SK-N-SH treated with all-trans-retinoic acid at 6 μM for 48 hours (cell line): Measurements from ENCODE around the gene RERE.

Experiments
- ATAC-seq: fragments of 200-7000 bp; cut with Tn5 transposase; 3 replicates; pipeline ENCODE4 v1.9.1; 2020; ENCODE audit warnings: mild to moderate bottlenecking, moderate library complexity
- ARNTL ChIP-seq: fragments of 450-650 bp; formaldehyde crosslinking; IDR thresholded peaks from 2 replicates; pipeline ENCODE4 v1.5.0; 2020; ENCODE audit warnings: low read depth, mild to moderate bottlenecking, moderate library complexity, borderline replicate concordance
- BACH2 ChIP-seq: fragments of 250-450 bp; sonication (Bioruptor Pico); IDR thresholded peaks from 2 replicates; pipeline ENCODE4 v1.9.0; 2021; ENCODE audit warnings: mild to moderate bottlenecking, borderline replicate concordance
- CSDC2 ChIP-seq: fragments of 250-450 bp; sonication (Bioruptor Pico); IDR thresholded peaks from 2 replicates; pipeline ENCODE4 v1.5.0; 2020; ENCODE audit warnings: mild to moderate bottlenecking, moderate library complexity
- CSRNP3 ChIP-seq: fragments of 250-450 bp; sonication (Bioruptor Pico); IDR thresholded peaks from 2 replicates; pipeline ENCODE4 v1.5.1; 2021; ENCODE audit warnings: mild to moderate bottlenecking, moderate library complexity
- ESRRG ChIP-seq: fragments of 250-450 bp; sonication (Bioruptor Pico); IDR thresholded peaks from 2 replicates; pipeline ENCODE4 v1.6.1; 2021; ENCODE audit warnings: mild to moderate bottlenecking
- GLIS3 ChIP-seq: fragments of 250-450 bp; sonication (Bioruptor Pico); IDR thresholded peaks from 2 replicates; pipeline ENCODE4 v1.5.0; 2020; ENCODE audit warnings: mild to moderate bottlenecking, moderate library complexity
- ISL1 ChIP-seq: fragments of 250-450 bp; sonication (Bioruptor Pico); IDR thresholded peaks from 2 replicates; pipeline ENCODE4 v2.1.2; 2022; ENCODE audit warnings: mild to moderate bottlenecking, moderate library complexity
- OSR1 ChIP-seq: fragments of 250-450 bp; sonication (Bioruptor Pico); IDR thresholded peaks from 2 replicates; pipeline ENCODE4 v1.8.0; 2022; ENCODE audit warnings: moderate library complexity, mild to moderate bottlenecking, inconsistent platforms
- PATZ1 ChIP-seq: fragments of 250-450 bp; sonication (Bioruptor Pico); IDR thresholded peaks from 2 replicates; pipeline ENCODE4 v1.8.0; 2020; ENCODE audit warnings: mild to moderate bottlenecking, moderate library complexity, borderline replicate concordance
- POU6F1 ChIP-seq: fragments of 250-450 bp; sonication (Bioruptor Pico); IDR thresholded peaks from 2 replicates; pipeline ENCODE4 v1.8.0; 2021; ENCODE audit warnings: low read depth, mild to moderate bottlenecking, moderate library complexity, borderline replicate concordance
- PPARA ChIP-seq: fragments of 250-450 bp; sonication (Bioruptor Pico); IDR thresholded peaks from 2 replicates; pipeline ENCODE4 v1.5.0; 2020; ENCODE audit warnings: mild to moderate bottlenecking, borderline replicate concordance
- RARB ChIP-seq: fragments of 250-450 bp; sonication (Bioruptor Pico); IDR thresholded peaks from 2 replicates; pipeline ENCODE4 v1.8.0; 2021; ENCODE audit warnings: mild to moderate bottlenecking, moderate library complexity
- SNAI2 ChIP-seq: fragments of 250-450 bp; sonication (Bioruptor Pico); IDR thresholded peaks from 2 replicates; pipeline ENCODE4 v1.5.0; 2020; ENCODE audit warnings: mild to moderate bottlenecking, moderate library complexity
- TCF4 ChIP-seq: fragments of 250-450 bp; sonication (Bioruptor Pico); IDR thresholded peaks from 2 replicates; pipeline ENCODE4 v1.8.0; 2021; ENCODE audit warnings: mild to moderate bottlenecking, moderate library complexity, borderline replicate concordance
- TOX ChIP-seq: fragments of 250-450 bp; sonication (Bioruptor Pico); IDR thresholded peaks from 2 replicates; pipeline ENCODE4 v1.8.0; 2021; ENCODE audit warnings: mild to moderate bottlenecking, moderate library complexity, borderline replicate concordance
- TSHZ2 ChIP-seq: fragments of 250-450 bp; sonication (Bioruptor Pico); IDR thresholded peaks from 2 replicates; pipeline ENCODE4 v1.5.0; 2020; ENCODE audit warnings: mild to moderate bottlenecking, moderate library complexity
- ZC3H10 ChIP-seq: fragments of 250-450 bp; sonication (Bioruptor Pico); IDR thresholded peaks from 2 replicates; pipeline ENCODE4 v1.5.1; 2021; ENCODE audit warnings: mild to moderate bottlenecking, moderate library complexity
- ZFP3 ChIP-seq: fragments of 250-450 bp; sonication (Bioruptor Pico); IDR thresholded peaks from 2 replicates; pipeline ENCODE4 v1.5.0; 2020; ENCODE audit warnings: mild to moderate bottlenecking, moderate library complexity
- ZFP30 ChIP-seq: fragments of 450-650 bp; formaldehyde crosslinking; IDR thresholded peaks from 2 replicates; pipeline ENCODE4 v1.5.0; 2022; ENCODE audit warnings: mild to moderate bottlenecking, moderate library complexity
- ZNF565 ChIP-seq: fragments of 450-650 bp; formaldehyde crosslinking; conservative IDR thresholded peaks from 2 replicates; pipeline ENCODE4 v1.5.0; 2020; ENCODE audit warnings: low read depth, mild to moderate bottlenecking, moderate library complexity
- ZNF70 ChIP-seq: fragments of 450-650 bp; formaldehyde crosslinking; IDR thresholded peaks from 2 replicates; pipeline ENCODE4 v1.5.0; 2020; ENCODE audit warnings: mild to moderate bottlenecking, moderate library complexity
- ZNF8 ChIP-seq: fragments of 450-650 bp; formaldehyde crosslinking; IDR thresholded peaks from 2 replicates; pipeline ENCODE4 v1.5.0; 2020; ENCODE audit warnings: mild to moderate bottlenecking, moderate library complexity

RERE gene

GRCh38 chr1:8357329-8358101 lies 459.9 kb downstream of the RERE start:
- ATAC-seq = no peak
- TF ChIP-seq OSR1 (CRISPR knock-in tag) (no peak), TOX (CRISPR knock-in tag) (no peak), PATZ1 (CRISPR knock-in tag) (no peak), RARB (no peak), PPARA (CRISPR knock-in tag) (no peak), CSRNP3 (CRISPR knock-in tag) (no peak), GLIS3 (CRISPR knock-in tag) (no peak), ARNTL (no peak), ISL1 (no peak), ZFP3 (CRISPR knock-in tag) (no peak), ZC3H10 (CRISPR knock-in tag) (no peak), POU6F1 (CRISPR knock-in tag) (no peak), CSDC2 (CRISPR knock-in tag) (no peak), ZNF565 (CRISPR knock-in tag) (no peak), SNAI2 (CRISPR knock-in tag) (no peak), TSHZ2 (no peak), ZNF70 (CRISPR knock-in tag) (no peak), TCF4 (CRISPR knock-in tag) (no peak), ZFP30 (CRISPR knock-in tag) (no peak)

- no peak for ATAC-seq
- TF ChIP-seq SNAI2 (CRISPR knock-in tag) (no peak), ZNF8 (CRISPR knock-in tag) (no peak), ESRRG (no peak), BACH2 (CRISPR knock-in tag) (no peak), POU6F1 (CRISPR knock-in tag) (no peak), CSRNP3 (CRISPR knock-in tag) (no peak), GLIS3 (CRISPR knock-in tag) (no peak), TCF4 (CRISPR knock-in tag) (no peak)
Measured at GRCh38 chr1:8356256-8357209, 460.9 kb downstream of the RERE start.
